Measurements from ENCODE around the gene FANK1. TPM values are rescaled to one million over a fixed set of nuclear protein-coding genes. Genes with fewer than 3 reads are reported as not detected.
"Not testable (repeated sequence)": the region's sequence is repeated elsewhere in the genome, so short reads cannot be mapped to it uniquely, and the experiment has no call there.

Gene FANK1
- polyA plus RNA-seq, 3 donors = 1.2 to 2.8 (median 1.3) TPM

DNA sequence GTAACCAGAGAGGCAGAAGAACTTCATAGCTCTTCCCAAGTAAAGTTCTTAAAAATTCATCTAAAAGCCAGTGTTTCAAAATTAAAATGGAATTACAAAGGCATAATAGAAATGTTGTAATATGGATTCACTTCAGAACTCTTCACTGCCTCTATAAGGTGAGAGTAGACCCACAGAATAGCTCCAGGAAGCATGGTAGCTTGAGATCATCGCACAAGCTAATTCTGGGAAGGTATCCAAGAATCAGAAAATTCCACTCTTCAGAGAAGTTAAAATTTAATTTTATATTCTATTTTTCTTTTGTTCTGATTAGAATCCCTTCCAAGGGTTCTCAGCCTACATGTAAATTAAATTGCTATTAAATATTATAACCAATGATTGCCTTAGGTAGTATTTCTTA is 13.8 kb upstream of the FANK1 start:
- WGBS, 3 donors = 33 to 78% (median 75%) methylated on average over 1 of the region's 1 CpG
- no peak overlapping the region for H3K27ac ChIP-seq (ENCODE audit: low read depth, low read length)

DNA sequence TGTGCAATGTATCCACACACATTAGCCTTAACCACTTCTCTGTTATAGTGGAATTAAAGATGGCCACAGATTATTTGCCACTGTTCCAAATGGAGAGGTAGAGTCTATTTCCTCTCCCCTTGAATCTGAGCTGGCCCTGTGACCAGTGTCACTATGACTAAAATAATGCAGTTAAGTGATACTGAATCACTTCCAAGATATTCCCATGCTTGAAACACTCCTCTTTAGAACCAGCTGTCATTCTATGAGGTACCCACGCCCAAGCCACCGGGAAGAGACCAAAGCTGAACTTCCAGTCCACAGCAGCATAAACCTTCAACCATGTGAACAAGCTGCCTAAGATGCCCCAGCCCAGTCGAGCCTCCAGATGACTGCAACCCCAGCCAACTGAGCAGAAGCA is 13.2 kb upstream of the FANK1 start:
- WGBS, 3 donors = 89 to 90% (median 90%) methylated on average over 3 of the region's 3 CpGs
- no peak overlapping the region for H3K27ac ChIP-seq (ENCODE audit: low read depth, low read length)

DNA sequence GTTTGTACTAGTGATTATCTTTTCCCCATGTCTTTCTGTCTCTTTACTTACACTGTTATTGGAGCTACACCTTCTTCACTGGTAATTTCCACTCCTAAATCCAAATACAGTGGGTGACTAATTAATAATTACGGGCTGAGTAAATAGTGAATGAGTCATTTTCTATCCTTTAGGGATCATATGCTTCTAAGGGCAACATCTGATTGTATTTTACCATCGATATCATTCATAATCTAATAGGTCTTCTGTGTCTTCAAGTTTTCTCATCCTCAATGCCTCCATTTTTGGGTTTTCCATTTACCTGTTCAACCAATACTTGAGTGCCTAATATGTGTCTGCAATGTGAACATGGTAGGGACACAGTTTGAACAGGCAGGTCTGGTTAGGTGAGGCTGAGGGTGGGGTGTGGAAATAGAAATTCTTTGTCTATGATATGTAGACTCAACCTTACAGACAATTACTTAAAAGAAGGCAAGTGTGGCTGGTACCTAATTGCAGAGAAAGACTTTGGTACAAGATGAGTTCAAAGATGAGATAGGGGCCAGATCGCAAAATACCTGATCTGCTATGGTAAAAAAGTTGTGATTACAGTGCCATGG is 9.4 kb upstream of the FANK1 start:
- no peak overlapping the region for H3K27ac ChIP-seq (ENCODE audit: low read depth, low read length)
- 78 to 91% (median 86%) methylated on average over 3 of the region's 3 CpGs for WGBS, 3 donors

DNA sequence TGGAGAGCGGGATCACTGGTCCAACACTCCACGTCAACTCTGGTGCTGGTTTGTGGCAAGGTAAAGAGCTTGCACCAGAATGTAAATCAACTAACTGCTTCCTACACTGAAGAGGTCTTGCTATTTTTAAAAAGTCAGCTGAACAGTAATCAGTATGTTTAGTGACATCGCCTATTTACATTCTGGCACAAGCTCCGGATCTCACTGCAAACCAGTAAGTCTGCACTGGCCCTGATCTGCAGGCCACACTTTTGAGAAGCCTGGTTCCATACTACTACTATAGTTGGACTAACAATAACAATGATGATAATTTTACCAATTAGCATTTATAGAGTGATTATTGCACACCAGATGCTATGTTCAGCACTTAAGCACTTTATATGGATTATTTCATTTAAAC is 6.9 kb upstream of the FANK1 start:
- WGBS, 3 donors = 53 to 91% (median 88%) methylated on average over 4 of the region's 4 CpGs
- not testable (repeated sequence) for H3K27ac ChIP-seq (ENCODE audit: low read depth, low read length)

DNA sequence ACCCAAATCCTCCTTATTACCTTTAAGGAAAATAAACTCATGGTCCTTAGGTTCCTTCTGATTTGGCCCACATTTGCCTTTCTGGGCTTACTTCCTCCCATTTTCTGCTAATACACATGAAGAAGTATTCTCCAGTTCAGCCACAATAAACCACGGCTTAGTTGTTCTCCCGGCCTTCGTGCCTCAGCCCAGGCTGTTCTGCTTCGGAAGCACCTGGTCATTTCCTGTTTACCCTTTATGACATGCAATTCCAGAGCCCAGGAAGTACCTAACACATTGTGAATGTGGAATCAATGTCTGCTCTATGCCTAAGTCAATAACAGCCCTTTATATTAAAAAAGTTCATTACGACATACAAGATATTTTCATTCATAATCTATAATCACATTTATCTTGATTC is 4.0 kb upstream of the FANK1 start:
- 35 to 61% (median 59%) methylated on average over 5 of the region's 5 CpGs for WGBS, 3 donors
- H3K27ac ChIP-seq (ENCODE audit: low read depth, low read length) = not testable (repeated sequence)

DNA sequence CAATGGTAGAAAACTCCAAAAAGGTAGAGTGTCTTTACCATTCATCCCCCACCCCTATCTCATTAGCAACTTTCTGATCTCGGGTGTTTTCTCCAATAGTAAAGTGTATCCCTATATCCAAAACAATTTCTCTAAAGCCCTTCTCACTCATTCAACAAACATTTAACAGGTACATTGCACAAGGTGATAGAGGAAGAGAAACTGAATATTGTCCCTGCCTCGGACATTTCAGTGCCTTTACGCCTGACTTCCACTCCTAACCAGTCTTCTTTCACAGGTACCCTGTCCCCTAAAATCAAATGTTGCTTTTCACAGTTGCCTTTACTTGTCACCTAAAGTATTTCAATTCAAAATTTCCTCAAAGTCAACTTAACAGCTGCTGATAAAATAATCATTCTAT is 2.2 kb upstream of the FANK1 start:
- not testable (repeated sequence) for H3K27ac ChIP-seq (ENCODE audit: low read depth, low read length)
- 21 to 85% (median 82%) methylated on average over 3 of the region's 3 CpGs for WGBS, 3 donors

DNA sequence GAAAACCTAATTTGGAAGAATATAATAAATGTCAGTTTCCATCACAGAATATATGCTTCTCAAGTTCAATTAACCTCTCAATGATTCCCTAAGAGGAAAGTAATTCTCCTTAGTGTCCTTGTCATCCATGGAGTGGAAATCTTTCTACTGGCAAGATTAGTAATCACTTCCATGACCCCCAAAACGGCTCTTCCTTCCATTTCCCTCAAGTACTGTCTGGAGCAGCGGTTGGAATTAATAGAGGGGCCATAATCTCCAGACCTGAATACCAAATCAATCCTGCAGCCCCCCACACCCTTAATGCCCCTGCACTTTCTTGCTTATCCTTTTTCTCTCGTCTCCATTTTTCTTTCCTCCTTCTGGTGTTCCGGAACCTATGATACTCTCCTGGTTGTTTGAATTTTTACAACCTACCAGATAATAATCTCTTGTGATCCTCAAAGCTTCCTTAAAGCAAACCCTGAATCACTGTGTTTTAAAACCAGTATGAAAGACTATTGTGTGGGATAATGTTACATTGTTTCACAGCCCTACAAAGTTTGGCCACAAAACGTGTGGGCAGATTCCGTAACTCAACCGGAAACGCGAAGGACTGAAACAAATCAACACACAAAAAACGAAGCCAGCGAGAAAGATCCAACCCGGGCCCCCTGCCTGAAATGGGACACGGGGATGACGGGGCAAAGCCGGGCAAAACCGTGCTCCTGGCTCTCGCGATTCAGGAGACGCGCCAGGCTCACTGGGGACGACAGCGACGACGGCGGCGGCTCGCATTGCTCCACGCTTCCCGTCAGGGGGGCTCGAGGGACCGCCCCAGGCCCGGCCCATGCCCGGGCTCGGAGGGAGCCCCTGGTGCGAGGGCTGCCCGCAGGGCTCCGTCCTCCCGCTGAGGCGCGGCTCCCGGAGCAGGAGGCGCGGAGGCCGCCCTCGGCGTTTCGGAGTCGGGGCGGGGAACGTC is 955 bp upstream of the FANK1 start:
- not testable (repeated sequence) for H3K27ac ChIP-seq (ENCODE audit: low read depth, low read length)
- 23 to 30% (median 27%) methylated on average over 50 of the region's 50 CpGs for WGBS, 3 donors

DNA sequence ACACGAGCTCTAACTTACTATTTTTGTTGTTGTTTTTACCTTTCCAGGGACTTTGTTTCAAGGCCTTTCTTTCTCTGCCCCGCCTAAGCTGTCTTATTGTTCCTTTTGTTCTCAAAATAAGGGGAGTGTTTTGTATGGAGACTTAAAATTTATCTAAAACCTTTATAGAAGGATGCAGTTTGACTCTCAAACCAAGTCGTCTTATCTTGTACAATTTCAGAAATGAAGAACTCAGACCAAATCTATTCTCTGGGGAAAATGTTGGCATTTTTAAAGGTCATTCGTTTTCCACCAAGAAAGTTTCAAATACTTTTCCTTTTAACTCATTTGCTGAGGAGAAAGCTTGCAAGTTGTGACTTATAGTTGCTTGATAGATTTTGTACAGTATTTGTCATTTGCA is 953 bp downstream of the FANK1 start:
- 18 to 35% (median 29%) methylated on average over 4 of the region's 4 CpGs for WGBS, 3 donors
- H3K27ac ChIP-seq (ENCODE audit: low read depth, low read length) = not testable (repeated sequence)

DNA sequence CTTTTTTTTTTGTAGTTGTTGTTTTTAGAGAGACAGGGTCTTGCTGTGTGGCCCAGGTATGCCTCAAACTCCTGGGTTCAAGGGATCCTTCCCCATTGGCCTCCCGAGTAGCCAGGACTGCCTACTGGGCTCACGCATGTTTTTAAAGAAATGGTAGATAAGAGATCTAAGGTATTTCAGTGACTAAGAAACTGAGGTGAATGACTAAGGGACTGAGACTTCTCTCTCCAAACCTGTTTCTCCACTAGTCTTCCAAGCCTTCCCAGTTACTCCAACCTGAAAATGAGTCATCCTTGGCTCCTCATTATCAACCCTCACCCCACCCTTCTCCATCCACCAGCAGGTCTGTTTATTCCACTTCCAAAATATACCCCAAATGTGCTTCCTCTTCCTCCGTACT is 4.6 kb downstream of the FANK1 start:
- WGBS, 3 donors = 76 to 86% (median 85%) methylated on average over 3 of the region's 3 CpGs
- H3K27ac ChIP-seq (ENCODE audit: low read depth, low read length) = not testable (repeated sequence)

DNA sequence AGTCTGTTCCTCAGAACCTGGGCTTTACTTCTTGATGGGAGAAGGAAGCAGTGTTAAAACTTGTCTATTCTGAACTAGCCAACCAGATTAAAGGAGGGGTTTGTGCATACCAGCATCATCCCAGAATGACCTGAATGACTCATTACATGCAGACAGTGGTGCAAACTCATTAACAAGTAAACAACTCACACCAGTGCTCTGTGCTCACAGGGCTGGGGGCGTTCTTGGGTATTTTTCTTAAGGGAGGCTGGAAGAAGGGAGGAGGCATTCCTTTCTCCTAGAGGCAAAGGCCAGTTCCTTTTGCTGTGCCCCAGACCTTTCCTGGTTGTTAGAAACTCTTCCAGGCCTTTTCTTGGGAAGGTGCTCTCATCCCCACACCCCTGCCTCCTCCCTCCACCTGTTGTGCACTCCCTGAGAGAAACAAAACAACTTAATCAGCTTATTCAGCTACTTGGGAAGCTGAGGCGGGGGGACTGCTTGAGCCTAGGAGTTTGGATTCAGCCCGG is 6.8 kb downstream of the FANK1 start:
- H3K27ac ChIP-seq (ENCODE audit: low read depth, low read length) = not testable (repeated sequence)
- 67 to 80% (median 71%) methylated on average over 3 of the region's 3 CpGs for WGBS, 3 donors

DNA sequence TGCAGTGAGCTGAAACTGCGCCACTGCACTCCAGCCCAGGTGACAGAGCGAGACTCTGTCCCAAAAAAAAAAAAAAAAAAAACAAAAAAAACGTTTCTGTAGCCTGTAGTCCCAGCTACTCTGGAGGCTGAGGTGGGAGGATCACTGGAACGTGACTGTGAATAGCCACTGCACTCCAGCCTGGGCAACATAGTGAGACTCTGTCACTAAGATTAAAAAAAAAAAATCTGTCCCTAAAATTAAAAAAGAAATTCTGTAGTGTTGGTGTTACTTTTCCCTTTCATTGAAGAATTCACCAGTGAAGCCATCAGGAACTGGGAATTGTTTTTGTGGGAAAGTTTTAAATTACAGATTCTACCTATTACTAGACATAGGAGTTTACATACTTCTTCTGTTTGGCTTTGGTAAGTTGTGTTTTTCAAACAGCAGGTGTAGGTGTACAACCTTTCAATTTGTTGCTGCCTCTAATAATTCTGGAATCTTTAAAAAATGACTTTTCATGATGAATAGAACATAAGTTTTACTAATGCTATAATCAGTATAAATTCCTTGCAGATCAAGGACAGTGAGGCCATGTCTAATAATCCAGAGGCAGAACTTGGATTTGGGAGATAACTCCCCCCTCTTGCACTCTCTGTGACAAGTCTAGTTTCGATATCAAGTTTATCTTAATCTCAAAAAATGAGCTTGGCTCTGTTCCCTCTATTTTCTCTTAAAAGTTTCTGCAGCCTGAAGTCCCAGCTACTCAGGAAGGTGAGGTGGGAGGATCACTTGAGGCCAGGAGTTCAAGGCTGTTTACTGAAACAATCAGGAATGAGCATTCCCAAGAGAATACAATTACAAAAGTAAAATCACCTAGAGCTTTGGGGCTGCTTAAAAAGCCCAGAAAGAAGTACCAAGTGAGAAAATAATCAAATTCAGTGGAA is 9.0 kb downstream of the FANK1 start:
- H3K27ac ChIP-seq (ENCODE audit: low read depth, low read length) = not testable (repeated sequence)
- 64 to 80% (median 68%) methylated on average over 4 to 5 of the region's 5 CpGs for WGBS, 3 donors

DNA sequence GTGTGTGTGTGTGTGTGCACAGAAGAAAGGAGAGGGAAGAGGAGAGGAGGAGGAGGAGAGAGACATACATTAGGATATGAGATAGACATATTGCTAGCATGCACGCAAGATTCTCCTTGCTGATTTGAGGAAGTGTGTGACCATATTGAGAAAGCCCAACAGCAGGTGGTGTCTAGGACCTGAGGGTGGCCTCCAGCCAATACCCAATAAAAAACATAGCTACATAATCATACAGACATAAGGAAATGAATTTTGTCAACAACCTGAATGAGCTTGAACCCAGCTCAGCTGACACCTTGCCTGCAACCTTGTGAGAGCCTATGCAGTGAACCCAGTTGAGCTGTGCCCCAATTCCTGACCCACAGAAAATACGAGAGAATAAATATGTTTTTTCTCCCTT is 11.2 kb downstream of the FANK1 start:
- not testable (repeated sequence) for H3K27ac ChIP-seq (ENCODE audit: low read depth, low read length)
- WGBS, 3 donors = 58 to 67% (median 61%) methylated on average over 2 of the region's 2 CpGs

DNA sequence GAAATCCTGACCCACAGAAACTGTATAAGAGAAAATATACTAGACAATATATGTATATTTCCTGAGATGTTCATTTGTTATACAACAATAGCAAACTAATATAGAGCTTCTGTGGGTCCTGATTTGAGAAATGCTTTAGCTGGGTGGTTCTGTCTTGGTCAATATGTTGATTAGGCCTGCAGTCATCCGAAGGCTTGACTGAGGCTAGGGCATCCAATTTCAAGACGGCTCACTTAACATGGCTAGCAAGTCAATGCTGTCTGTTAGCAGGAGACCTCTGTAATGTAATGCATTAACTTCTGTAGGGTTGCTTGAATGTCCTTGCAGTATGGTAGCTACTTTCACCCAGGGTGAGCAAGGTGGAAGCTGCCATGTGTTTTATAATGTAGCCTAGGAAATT is 12.4 kb downstream of the FANK1 start:
- WGBS, 3 donors = 47 to 56% (median 49%) methylated on average over 2 of the region's 2 CpGs
- not testable (repeated sequence) for H3K27ac ChIP-seq (ENCODE audit: low read depth, low read length)

DNA sequence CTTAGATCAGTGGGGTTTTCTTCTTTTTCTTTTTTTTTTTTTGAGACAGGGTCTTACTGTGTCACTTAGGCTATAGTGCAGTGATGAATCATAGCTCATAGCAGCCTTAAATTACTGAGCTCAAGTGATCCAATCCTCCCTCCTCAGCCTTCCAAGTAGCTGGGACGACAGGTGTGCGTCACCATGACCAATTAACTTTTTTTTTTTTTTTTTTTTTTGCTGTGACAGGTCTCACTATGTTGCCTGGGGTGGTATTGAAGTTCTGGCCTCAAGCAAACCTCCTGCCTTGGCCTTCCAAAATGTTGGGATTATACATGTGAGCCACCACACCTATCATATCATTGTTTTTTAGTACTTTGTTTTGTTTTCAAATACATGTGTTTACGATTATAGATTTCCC is 13.1 kb downstream of the FANK1 start:
- not testable (repeated sequence) for H3K27ac ChIP-seq (ENCODE audit: low read depth, low read length)
- 49 to 86% (median 57%) methylated on average over 3 of the region's 3 CpGs for WGBS, 3 donors

DNA sequence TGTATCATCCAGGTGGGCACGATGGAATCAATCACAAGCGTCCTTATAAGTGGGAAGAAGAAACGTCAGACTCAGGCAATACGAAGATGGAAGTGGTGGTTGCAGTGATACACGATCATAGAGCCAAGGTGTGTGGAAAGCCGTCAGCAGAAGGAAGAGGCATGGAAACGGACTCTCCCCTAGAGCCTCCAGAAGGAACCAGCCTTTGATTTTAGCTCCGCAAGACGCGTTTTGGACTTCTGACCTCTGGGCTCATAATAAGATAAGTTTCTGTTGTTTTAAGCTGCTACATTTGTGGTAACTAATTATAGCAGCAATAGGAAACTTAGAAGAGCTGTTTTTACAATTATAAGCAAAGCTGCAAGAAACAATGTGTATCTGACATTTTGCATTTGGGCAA is 14.8 kb downstream of the FANK1 start:
- H3K27ac ChIP-seq (ENCODE audit: low read depth, low read length) = no peak overlapping the region
- 43 to 86% (median 81%) methylated on average over 10 of the region's 10 CpGs for WGBS, 3 donors

DNA sequence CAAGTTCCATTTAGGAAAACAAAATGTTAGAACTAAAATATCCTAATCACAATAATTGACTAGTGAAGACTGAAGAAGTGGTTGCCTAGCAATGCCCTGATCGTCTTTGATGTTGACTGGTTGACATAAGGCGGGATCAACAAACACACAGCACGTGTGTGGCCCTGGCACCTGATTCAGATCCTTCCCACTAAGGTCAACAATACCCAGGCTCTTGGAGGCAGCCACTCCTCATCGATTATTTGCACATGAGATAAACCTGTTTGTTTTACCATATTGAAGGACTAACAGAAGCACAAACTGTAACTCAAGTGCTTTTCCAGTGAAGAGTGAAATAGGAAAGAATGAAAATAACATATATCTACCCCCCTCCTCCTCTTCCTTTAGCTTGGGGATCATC is 15.6 kb downstream of the FANK1 start:
- H3K27ac ChIP-seq (ENCODE audit: low read depth, low read length) = no peak overlapping the region
- 23 to 71% (median 69%) methylated on average over 4 of the region's 4 CpGs for WGBS, 3 donors

DNA sequence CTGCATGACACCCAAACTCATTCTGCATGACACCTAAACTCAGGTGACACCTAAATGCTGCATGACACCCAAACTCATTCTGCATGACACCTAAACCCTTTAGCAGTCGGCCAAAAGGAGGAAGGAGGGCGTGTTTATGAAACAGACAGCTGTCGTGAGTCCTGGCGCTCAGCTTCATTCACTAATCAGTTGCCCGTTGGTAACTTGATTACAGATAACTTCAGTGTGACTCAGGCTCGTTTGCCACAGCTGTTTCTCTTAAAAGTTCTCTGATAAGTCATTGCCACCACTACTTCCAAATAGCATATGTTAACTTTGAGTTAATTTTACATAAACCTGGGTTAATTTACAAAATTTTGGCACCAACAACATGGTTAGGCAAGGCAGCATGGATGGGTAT is 16.9 kb downstream of the FANK1 start:
- WGBS, 3 donors = 33 to 62% (median 56%) methylated on average over 6 of the region's 6 CpGs
- H3K27ac ChIP-seq (ENCODE audit: low read depth, low read length) = not testable (repeated sequence)

DNA sequence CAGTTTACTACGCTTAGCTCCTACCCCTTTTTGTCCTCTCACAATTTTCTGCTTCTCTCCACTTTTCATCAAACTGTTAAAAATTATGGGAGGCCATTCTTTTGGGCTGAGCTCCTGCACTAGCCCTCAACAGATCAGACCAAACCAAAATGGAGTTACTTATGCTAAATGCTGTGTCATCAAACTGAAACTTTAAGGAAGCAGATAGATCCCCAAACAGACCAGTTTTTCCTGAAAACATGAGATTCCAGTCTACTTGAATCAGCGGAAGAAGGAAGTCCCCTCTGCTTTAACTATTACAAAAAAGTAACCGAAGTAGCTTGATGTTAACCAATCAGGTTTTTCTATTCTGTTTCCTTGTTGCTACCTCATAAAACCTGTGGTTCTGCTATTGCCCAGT is 20.6 kb downstream of the FANK1 start:
- 55 to 68% (median 62%) methylated on average over 3 of the region's 3 CpGs for WGBS, 3 donors
- no peak overlapping the region for H3K27ac ChIP-seq (ENCODE audit: low read depth, low read length)
